HG03103 (cell line): ENCODE measurements around the gene CHTOP.
"Not testable (repeated sequence)": the region's sequence is repeated elsewhere in the genome, so short reads cannot be mapped to it uniquely, and the experiment has no call there.

ENCODE experiments used
- ATAC-seq: cut with Tn5 transposase; IDR thresholded peaks from one replicate; pipeline ENCODE4 v1.9.1; 2021; ENCODE audit warnings: low read depth; ENCODE audit not compliant: unreplicated experiment

The CHTOP gene

DNA sequence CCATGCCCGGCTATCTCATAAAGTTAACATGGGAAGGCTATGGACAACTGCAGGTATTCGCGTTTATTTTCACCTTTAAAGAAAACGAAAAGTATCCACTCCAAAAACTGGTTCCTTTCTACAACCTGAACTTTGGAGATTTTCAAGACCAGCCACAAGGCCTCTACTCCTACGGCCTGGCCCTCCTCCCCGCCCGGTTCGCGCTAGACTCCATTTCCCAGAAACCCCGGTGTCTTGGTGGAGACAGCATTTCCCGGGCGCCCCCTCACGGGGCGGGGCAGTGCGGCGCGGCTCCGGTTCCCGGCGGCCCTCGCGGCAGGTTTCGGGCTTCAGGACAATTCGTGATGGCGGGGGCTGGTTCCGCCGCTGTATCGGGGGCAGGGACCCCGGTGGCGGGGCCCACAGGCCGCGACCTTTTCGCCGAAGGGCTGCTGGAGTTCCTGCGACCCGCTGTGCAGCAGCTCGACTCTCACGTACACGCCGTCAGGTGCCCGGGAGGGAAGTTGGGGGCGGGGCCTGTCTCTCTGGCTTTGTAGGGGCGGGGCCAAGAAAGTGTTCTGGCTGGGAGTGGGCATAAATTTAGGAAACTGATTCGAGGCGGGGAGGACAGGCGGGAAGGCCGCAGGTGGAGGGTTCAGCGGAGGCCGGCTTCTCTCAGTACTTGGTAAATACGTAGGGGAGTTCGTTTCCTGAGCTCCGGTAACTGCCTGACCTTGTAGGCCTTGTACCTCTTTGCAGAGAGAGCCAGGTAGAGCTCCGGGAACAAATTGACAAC lies 24.7 kb downstream of the CHTOP start, which contains the start of gene SNAPIN:
Gene SNAPIN, plus strand, starts transcription at position 304 of the 775 bp plus-strand sequence. Its CDS starts 41 bp downstream, at position 345.
- ATAC-seq, result peak; percentile 75

DNA sequence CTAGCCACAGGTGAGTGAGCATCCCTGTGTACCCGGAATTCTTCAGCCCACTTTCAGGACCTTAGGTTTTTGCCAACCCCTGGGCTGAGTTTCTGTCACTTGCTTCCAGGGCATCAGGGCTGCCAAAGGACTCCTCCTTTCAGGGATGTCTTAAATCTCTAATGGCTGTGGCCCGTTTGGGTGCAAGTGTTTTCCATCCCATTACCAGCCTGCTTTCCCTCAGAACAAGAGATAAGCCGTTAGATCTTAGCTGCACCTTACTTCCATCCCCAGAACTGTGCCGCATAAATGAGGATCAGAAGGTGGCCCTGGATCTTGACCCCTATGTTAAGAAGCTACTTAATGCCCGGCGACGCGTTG lies 25.3 kb downstream of the CHTOP start:
- ATAC-seq, result no peak

DNA sequence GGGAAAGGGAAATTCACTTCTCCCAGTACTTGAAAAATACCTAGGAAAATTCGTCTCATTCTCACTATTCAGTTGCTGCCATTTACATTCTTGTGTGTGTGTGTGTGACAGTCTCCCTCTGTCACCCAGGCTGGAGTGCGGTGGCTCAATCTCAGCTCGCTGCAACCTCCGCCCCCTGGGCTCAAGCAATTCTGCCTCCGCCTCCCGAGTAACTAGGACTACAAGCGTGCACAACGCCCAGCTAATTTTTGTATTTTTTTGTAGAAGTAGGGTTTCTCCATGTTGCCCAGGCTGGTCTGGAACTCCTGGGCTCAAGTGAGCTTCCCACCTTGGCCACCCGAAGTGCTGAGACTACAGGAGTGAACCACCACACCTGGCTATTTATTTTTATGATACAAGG lies 25.8 kb downstream of the CHTOP start:
- no peak for ATAC-seq

DNA sequence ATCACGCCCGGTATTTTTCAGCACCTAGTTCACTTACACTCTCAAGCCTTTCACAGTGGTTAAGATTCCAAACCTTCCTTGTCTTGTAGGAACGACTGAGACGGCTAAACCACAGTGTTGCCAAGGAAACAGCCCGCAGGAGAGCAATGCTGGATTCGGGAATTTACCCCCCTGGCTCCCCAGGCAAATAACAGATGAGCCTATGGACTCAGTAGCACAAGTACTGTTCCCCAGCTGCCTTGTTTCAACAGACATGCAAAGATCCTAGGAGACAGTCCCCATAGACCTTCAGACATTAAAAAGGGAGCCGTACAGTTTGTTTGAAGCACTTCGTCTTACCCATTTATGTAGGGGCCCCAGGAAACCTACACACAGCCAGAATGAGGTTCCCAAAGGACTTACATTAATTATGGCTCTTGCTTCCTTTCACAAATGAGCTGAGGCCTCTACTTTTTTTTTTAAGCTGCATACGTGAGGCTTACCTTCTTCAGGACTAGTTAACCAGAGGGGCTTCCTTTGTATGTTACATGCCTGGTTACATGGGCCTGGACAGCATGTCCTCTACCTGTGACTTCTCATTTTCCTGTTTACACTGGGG lies 27.3 kb downstream of the CHTOP start:
- ATAC-seq, result no peak

DNA sequence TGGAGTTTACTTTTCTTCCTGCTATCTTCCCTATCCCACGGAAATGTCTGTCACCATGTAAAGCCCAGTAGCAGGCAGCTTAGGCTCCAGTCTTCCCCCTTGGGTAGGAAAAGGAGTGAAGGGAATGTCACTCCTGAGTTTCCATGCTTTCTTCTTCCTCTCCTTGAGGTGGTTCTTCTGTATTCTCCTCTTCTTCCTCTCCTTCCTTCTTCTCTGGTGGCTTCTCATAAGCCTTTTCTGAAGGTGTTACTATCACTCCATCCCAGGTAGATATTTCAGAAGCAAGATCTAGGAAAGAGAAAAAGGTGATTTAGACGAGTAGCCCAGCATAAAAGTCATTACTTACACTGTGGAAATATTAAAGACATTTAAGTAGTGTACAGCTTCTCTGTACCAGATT lies 28.4 kb downstream of the CHTOP start:
- ATAC-seq, result no peak

DNA sequence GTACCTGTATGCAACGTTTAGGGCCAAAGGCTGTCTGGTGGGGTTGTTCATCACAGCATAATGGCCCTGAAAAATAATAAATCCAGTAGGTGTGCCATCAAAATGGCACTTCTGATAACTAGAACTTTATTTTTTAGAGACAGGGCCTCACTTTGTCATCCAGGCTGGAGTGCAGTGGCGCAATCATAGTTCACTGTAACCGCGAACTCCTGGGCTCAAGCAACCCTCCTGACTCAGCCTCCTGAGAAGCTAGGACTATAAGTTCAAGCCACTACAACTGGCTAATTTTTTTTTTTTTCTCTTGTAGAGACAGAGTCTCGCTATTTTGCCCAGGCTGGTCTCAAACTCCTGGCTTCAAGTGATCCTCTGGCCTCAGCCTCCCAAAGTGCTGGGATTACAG lies 29.3 kb downstream of the CHTOP start:
- no peak for ATAC-seq

DNA sequence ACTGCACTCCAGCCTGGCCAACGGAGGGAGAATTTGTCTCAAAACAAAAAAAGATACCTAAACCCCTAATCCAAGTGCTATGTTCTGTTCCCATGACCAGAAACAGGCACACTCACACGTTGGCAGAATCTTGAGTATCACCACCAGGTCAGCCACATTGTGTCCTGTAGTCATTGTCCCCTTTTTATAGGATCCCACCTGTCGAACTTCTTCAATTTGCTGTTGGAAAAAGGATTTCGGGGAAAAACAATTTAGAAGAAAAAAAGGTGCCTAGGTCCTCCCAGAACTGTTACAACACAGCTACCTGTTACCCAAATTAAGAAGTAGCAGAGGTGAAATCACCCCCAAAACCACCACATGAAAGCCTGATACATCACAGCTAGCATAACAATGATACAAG lies 33.6 kb downstream of the CHTOP start:
- ATAC-seq, result no peak

DNA sequence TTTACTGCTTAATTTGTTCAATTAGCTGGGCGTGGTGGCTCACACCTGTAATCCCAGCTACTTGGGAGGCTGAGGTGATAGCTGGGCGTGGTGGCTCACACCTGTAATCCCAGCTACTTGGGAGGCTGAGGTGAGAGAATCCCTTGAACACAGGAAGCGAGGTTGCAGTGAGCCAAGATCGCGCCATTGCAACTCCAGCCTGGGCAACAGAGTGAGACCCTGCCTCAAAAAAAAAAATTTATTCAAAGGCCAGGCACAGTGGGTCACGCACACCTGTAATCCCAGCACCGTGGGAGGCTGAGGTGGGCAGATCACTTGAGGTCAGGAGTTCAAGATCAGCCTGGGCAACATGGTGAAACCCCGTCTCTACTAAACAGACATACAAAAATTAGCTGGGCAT lies 34.8 kb downstream of the CHTOP start:
- ATAC-seq, result not testable (repeated sequence)

DNA sequence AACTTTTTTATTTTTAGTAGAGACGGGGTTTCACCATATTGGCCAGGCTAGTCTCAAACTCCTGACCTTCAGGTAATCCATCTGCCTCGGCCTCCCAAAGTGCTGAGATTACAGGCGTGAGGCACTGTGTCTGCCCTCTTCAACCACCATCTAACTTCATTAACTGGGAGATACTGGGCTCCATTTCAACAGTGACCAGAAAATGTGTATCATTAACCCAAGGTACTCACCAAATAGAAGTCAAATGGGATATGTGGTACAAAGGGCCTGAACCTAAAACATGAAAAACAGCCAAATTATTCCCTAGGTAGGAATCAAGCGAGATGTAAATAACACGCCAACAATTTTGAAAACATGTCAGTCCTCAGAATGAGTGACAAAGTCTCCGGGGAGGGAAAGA lies 35.7 kb downstream of the CHTOP start:
- ATAC-seq, result no peak

DNA sequence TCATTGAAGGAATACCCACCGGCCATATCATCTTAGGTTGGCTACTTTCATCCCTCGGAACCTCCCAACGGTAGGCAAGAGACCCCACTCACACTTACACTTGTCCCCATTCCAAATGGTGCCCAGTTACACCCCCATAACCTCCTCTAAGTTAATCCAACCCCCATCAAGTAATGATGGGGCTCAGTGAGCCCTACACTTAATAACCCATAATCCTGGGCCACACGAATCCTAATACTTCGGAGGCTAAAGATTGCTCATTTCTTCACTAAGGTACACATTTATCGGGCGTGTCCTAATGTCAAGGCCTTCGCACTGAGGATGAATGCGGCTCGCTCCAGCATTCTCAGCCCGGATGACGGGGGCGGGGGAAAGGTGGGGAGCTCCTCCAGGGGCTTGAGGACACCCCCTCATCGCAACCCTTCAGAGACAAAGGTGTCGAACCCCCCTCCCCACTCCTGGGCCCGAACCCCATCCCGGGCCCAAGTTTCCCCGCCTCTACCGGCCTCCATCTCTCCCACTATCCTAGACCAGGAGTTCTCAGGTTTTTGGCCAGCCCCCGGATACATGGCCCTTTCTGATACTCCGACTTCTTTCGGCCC lies 36.5 kb downstream of the CHTOP start:
- ATAC-seq, result no peak

DNA sequence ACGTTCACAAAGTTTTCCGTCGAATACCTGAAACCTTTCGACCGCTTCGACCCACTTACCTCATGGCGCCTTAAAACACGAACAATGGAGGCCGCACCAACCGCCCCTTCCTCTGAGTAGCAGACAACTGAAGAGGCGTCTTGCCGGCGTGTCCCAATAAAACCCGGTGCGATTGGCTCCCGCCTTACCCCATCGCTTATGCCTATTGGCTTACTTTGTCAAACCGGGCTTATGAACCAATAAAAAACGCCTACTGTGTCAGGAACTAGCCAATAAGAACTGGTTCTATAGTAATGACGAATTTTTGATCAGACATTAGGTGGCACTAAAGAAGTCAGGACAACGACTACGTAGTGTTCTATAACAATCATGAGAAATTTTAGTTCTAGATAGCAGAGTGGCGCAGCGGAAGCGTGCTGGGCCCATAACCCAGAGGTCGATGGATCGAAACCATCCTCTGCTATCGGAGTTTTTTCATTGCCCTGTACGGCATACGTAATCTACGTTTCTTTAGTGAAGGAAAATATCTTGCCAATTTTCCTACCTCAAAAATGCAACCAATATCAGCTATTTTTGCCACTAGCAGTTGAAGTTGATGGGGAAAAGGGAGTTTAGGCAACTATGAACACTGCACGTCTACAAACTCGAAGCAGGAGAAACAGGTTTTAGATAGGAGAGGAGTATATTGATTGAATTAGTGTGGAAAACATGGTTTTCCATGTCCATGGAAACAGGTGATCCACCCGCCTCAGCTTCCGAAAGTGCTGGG lies 37.2 kb downstream of the CHTOP start, which contains the start of gene ILF2:
Gene ILF2, minus strand, starts transcription at position 135 of the 769 bp plus-strand sequence. Its CDS starts 71 bp downstream, at position 64.
- ATAC-seq, result peak; percentile 89

DNA sequence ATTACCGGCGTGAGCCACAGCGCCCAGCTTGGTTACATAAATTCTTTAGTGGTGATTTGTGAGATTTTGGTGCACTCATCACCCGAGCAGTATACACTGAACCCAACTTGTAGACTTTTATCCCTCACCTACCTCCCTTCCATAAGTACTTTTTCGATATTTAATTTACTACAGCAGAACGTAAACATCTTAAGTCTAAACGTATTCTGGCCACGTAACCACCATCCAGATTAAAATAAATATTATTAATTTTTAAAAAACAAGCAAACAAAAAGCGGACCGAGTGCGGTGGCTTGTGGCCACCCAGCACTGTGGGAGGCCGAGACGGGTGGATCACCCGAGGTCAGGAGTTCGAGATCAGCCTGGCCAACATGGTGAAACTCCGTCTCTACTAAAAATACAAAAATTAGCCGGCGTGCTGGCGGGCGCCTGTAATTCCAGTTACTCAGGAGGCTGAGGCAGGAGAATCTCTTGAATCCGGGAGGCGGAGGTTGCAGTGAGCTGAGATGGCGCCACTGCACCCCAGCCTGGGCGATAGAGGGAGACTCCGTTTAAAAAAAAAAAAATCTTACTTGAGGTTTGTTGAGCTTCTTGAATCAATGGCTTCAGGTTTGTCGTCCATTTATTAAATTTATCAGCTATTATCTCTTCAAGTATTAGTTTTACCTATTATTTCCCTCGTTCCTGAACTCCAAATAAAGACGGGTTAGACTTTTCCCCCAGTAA lies 37.9 kb downstream of the CHTOP start:
- ATAC-seq, result peak; percentile 17

DNA sequence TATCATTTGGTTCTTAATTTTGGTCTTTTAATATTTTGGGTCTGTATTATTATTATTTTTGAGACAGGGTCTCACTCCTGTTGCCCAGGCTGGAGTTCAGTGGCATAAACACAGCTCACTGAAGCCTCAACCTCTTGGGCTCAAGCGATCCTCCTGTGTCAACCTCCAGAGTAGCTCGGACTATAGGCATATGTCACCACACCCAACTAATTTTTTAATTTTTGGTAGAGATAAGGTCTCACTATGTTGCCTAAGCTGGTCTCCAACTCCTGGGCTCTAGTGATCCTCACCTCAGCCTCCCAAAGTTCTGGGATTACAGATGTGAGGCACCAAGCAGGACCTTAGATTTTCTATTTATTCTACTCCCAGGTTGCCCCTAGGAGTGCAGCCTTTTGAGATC lies 39.6 kb downstream of the CHTOP start:
- ATAC-seq, result no peak

DNA sequence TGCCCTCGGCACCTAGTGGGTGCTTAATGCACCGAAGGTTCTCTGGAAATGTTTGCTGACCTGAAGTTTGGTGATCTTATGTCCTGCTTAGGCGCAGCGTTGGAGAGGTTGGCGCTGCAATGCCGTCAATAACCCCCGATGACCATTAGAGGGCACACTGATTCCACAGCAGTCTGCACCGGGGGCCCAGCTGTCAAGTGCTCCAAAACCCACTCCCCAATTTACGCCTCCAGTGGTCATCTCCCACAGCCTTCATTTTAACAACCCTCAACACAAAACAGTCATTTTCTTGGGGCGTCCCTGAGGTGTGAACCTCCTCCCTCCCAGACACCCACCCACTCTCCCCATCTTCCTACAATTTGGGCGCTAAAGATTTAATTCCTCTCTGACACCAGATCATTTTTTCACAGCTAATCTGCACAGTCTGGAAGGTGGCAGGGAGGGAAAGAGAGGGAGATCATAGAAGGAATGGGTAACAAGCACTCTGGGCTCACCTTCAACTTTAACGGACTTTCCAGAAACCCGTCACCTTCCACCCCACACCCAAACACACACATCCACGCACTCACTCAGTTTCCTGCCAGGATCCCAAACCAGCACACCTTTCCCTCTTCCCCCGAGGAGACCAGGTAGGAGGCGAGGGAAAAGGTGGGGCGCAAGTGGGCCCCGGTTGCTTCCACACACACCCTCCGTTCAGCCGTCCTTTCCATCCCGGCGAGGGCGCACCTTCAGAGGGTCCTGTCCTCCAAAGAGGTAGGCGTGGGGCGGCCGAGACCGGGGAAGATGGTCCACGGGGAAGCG lies 44.1 kb downstream of the CHTOP start:
- ATAC-seq, result no peak

DNA sequence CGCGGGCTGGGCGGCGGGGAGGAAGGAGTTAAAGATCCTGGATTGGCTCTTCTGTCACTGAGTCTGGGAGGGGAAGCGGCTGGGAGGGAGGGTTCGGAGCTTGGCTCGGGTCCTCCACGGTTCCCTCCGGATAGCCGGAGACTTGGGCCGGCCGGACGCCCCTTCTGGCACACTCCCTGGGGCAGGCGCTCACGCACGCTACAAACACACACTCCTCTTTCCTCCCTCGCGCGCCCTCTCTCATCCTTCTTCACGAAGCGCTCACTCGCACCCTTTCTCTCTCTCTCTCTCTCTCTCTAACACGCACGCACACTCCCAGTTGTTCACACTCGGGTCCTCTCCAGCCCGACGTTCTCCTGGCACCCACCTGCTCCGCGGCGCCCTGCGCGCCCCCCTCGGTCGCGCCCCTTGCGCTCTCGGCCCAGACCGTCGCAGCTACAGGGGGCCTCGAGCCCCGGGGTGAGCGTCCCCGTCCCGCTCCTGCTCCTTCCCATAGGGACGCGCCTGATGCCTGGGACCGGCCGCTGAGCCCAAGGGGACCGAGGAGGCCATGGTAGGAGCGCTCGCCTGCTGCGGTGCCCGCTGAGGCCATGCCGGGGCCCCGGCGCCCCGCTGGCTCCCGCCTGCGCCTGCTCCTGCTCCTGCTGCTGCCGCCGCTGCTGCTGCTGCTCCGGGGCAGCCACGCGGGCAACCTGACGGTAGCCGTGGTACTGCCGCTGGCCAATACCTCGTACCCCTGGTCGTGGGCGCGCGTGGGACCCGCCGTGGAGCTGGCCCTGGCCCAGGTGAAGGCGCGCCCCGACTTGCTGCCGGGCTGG lies 44.9 kb downstream of the CHTOP start, which contains the start of gene NPR1:
Gene NPR1, plus strand, starts transcription at position 170 of the 818 bp plus-strand sequence. Its CDS starts 421 bp downstream, at position 591.
- no peak for ATAC-seq

DNA sequence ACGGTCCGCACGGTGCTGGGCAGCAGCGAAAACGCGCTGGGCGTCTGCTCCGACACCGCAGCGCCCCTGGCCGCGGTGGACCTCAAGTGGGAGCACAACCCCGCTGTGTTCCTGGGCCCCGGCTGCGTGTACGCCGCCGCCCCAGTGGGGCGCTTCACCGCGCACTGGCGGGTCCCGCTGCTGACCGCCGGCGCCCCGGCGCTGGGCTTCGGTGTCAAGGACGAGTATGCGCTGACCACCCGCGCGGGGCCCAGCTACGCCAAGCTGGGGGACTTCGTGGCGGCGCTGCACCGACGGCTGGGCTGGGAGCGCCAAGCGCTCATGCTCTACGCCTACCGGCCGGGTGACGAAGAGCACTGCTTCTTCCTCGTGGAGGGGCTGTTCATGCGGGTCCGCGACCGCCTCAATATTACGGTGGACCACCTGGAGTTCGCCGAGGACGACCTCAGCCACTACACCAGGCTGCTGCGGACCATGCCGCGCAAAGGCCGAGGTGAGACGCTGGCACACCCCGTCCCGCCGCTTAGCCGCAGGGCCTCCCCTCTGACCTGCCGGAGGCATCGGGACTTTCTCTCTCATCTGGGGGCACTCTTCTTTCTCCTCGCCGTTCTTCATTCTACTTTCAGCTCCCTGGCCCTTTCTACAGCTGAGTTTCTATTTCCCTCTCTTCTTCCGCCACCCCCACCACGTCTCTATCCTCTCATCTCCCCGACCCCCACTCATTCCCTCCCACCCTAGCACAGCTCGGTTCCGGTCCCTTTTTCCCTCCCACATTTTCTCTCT lies 45.7 kb downstream of the CHTOP start:
- no peak for ATAC-seq

DNA sequence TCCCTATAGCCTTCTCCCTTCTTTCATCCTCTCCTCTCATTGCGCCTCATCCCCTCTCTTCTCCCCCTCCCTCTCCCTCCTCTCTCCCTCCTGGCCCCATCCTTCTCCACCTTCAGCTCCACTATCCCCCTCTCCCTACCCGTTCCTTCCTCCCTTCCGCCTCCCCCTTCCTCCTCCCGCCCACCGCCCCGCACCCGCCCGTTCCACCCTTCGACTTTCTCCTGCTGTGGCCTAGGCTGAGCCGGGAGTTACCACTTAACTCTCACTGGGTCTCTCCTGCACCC lies 46.2 kb downstream of the CHTOP start:
- no peak for ATAC-seq

DNA sequence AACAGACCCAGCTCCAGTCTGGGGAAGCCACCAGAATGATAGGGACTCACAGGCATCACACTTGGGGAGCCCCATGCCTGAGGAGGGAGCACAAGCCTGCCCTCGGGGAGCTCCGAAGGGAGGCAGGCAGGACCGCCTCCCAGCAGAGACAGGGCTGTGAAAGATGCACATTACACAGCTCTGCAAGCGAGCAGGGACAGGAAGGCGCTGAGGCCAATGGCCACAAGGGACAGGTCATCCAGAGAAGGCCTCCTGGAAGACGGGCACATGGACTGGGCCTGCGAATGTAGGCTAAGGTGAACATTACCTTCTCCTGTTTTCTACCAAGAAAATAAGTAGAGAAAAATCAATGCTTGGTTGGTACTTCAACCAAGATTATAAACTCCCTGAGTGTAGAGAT lies 48.9 kb downstream of the CHTOP start:
- ATAC-seq, result no peak
